ENCODE results near the gene CSH1.

Gene CSH1

GRCh38 chr17:63943745-63944144, 47.4 kb upstream of the CSH1 start:
- H3K4me2 ChIP-seq (ENCODE audit: low read length), result no peak overlapping the region
- no peak overlapping the region for H3K4me3 ChIP-seq (ENCODE audit: low read length)
- H3F3A ChIP-seq (ENCODE audit: control insufficient read depth, insufficient read depth), result peaks cover 7% of the 10 kb centered on the region; the same call in 1 of the 2 replicates
- no peaks in the 10 kb centered on the region for H3K27me3 ChIP-seq (ENCODE audit: control insufficient read depth, low read length)
- no peaks in the 10 kb centered on the region for H3K9me3 ChIP-seq (ENCODE audit: control insufficient read depth, insufficient read depth, low read length)
- no peaks in the 10 kb centered on the region for H4K20me1 ChIP-seq (ENCODE audit: control insufficient read depth, insufficient read depth, low read depth, low read length)
- TF ChIP-seq CTCF (IDR thresholded peaks at IDR 0.05; ENCODE audit: low read depth, low read length, poor library complexity, severe bottlenecking) (peak; percentile 23), EZH2phosphoT487 (IDR thresholded peaks at IDR 0.05; ENCODE audit: borderline replicate concordance, low read length) (no peak)
- H3K36me3 ChIP-seq (ENCODE audit: control insufficient read depth, low read length), result no peaks in the 10 kb centered on the region
- H3K79me2 ChIP-seq (ENCODE audit: control insufficient read depth, low read length), result no peaks in the 10 kb centered on the region
- no peak overlapping the region for H3K27ac ChIP-seq (ENCODE audit: low read depth, low read length)
- H3K4me1 ChIP-seq (ENCODE audit: control insufficient read depth, low read length), result peaks cover 46% of the 10 kb centered on the region
- H3K9me2 ChIP-seq (replicated peaks; ENCODE audit: control insufficient read depth, low read length), result no peaks in the 10 kb centered on the region

GRCh38 chr17:63942309-63942985, 46.1 kb upstream of the CSH1 start:
- Histone ChIP-seq H3K9me3 (ENCODE audit: control insufficient read depth, insufficient read depth, low read length) (no peaks in the 10 kb centered on the region), H3K79me2 (ENCODE audit: control insufficient read depth, low read length) (no peaks in the 10 kb centered on the region), H3K4me3 (ENCODE audit: low read length) (no peak overlapping the region), H3K27ac (ENCODE audit: low read depth, low read length) (no peak overlapping the region), H3K27me3 (ENCODE audit: control insufficient read depth, low read length) (no peaks in the 10 kb centered on the region), H3K36me3 (ENCODE audit: control insufficient read depth, low read length) (no peaks in the 10 kb centered on the region), H4K20me1 (ENCODE audit: control insufficient read depth, insufficient read depth, low read depth, low read length) (no peaks in the 10 kb centered on the region), H3K4me1 (ENCODE audit: control insufficient read depth, low read length) (peaks cover 59% of the 10 kb centered on the region), H3K4me2 (ENCODE audit: low read length) (no peak overlapping the region), H3F3A (ENCODE audit: control insufficient read depth, insufficient read depth) (peaks cover 7% of the 10 kb centered on the region; the same call in 1 of the 2 replicates), H3K9me2 (replicated peaks; ENCODE audit: control insufficient read depth, low read length) (no peaks in the 10 kb centered on the region)
- TF ChIP-seq CTCF (IDR thresholded peaks at IDR 0.05; ENCODE audit: low read depth, low read length, poor library complexity, severe bottlenecking), result no peak
- TF ChIP-seq EZH2phosphoT487 (IDR thresholded peaks at IDR 0.05; ENCODE audit: borderline replicate concordance, low read length), result no peak

DNA sequence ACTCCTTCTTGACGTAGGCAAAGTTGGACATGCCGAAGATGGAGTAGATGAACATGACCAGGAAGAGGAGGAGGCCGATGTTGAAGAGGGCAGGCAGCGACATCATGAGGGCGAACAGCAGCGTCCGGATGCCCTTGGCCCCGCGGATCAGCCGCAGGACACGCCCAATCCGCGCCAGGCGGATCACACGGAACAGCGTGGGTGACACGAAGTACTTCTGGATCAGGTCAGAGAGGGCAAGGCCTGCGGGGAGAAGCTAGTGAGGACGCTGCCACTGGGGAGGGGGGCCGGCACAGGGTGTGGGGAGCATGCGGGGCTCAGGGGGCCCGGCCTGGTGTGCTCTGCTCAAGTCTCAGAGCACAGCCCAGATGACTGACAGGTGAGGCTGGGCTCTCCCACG, 45.4 kb upstream of the CSH1 start:
- no peak for TF ChIP-seq CTCF (IDR thresholded peaks at IDR 0.05; ENCODE audit: low read depth, low read length, poor library complexity, severe bottlenecking)
- TF ChIP-seq EZH2phosphoT487 (IDR thresholded peaks at IDR 0.05; ENCODE audit: borderline replicate concordance, low read length), result no peak
- no peak overlapping the region for H3K4me2 ChIP-seq (ENCODE audit: low read length)
- H4K20me1 ChIP-seq (ENCODE audit: control insufficient read depth, insufficient read depth, low read depth, low read length), result no peaks in the 10 kb centered on the region
- H3K9me2 ChIP-seq (replicated peaks; ENCODE audit: control insufficient read depth, low read length), result no peaks in the 10 kb centered on the region
- no peak overlapping the region for H3K4me3 ChIP-seq (ENCODE audit: low read length)
- no peak overlapping the region for H3K27ac ChIP-seq (ENCODE audit: low read depth, low read length)
- peaks cover 7% of the 10 kb centered on the region; the same call in 1 of the 2 replicates for H3F3A ChIP-seq (ENCODE audit: control insufficient read depth, insufficient read depth)
- no peaks in the 10 kb centered on the region for H3K9me3 ChIP-seq (ENCODE audit: control insufficient read depth, insufficient read depth, low read length)
- H3K79me2 ChIP-seq (ENCODE audit: control insufficient read depth, low read length), result no peaks in the 10 kb centered on the region
- H3K36me3 ChIP-seq (ENCODE audit: control insufficient read depth, low read length), result no peaks in the 10 kb centered on the region
- no peaks in the 10 kb centered on the region for H3K27me3 ChIP-seq (ENCODE audit: control insufficient read depth, low read length)
- H3K4me1 ChIP-seq (ENCODE audit: control insufficient read depth, low read length), result peaks cover 61% of the 10 kb centered on the region

All from DOHH2 (cell line).